GM23248 (cell line): ENCODE data around the gene IL21.

ENCODE experiments used
- EZH2 ChIP-seq: fragments of 200-600 bp; sonication (generic); IDR thresholded peaks from 2 replicates; pipeline ENCODE4 v1.6.1; 2018; ENCODE audit warnings: antibody characterized with exemption, mild to moderate bottlenecking; ENCODE audit not compliant: insufficient read depth, poor library complexity, severe bottlenecking
- EZH2phosphoT487 ChIP-seq: fragments of 200-600 bp; sonication (generic); IDR thresholded peaks from 2 replicates; pipeline ENCODE4 v1.6.1; 2018; ENCODE audit warnings: antibody characterized with exemption, moderate library complexity, mild to moderate bottlenecking, low read depth; ENCODE audit not compliant: insufficient read depth

DNA sequence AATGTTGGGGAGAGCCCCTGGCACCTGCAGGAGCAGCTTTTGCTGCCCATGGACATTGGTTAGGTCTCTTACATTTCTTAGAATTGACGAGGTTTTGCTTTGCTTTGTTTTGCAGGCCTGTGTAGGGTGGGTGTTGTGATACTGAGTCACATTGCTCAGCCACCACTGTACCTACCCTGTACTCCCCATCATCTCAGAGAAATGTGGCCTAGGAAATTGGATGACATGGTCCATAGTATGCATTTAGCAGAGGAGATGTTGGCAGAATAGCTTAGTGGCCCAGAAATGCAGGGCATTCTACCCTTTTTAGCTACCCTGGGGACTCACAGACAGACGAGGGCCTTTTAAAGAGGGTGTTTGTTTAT, 43.7 kb downstream of the IL21 start:
- TF ChIP-seq EZH2 (no peak), EZH2phosphoT487 (no peak)
